Panc1 (cell line): ENCODE measurements around the gene GULP1.

Experiments
- CTCF ChIP-seq: fragments of 450-650 bp; IDR thresholded peaks from 2 replicates; pipeline ENCODE4 v1.5.1; 2017; ENCODE audit warnings: mild to moderate bottlenecking
- POLR2AphosphoS5 ChIP-seq: IDR thresholded peaks from 2 replicates; pipeline ENCODE4 v1.6.1; 2012; ENCODE audit warnings: mild to moderate bottlenecking, low read depth, low read length, moderate library complexity
- REST ChIP-seq, 2 experiments: IDR thresholded peaks; 2 replicates each; pipeline ENCODE4 v1.6.1; 2011 to 2012; ENCODE audit warnings: low read depth in 2 of 2, control low read depth in 1 of 2, low read length in 1 of 2, mild to moderate bottlenecking in 1 of 2, moderate library complexity in 1 of 2; ENCODE audit not compliant: insufficient read depth in 1 of 2
- SIN3A ChIP-seq: IDR thresholded peaks from 2 replicates; pipeline ENCODE4 v1.6.1; 2012; ENCODE audit warnings: low read depth, mild to moderate bottlenecking, low read length, moderate library complexity, borderline replicate concordance; ENCODE audit not compliant: insufficient read depth
- TCF7L2 ChIP-seq: IDR thresholded peaks from 2 replicates; pipeline ENCODE4 v1.6.1; 2011; ENCODE audit warnings: mild to moderate bottlenecking, low read depth, low read length, inconsistent platforms

- no peak for TF ChIP-seq POLR2AphosphoS5
- no peak for TF ChIP-seq CTCF
- TF ChIP-seq SIN3A, result no peak
- TF ChIP-seq REST (IDR thresholded peaks at IDR 0.05; ENCODE audit: insufficient read depth in 1 of 2, low read depth in 2 of 2, low read length in 1 of 2), result no peak
- no peak for TF ChIP-seq TCF7L2
Observed at GRCh38 chr2:188404341-188405004, 112.8 kb downstream of the GULP1 start.
